ENCODE results near the gene PTER. TPM values are rescaled to one million over a fixed set of nuclear protein-coding genes. Genes with fewer than 3 reads are reported as not detected.

Gene PTER
- total RNA-seq, 1 experiment from 2014 or later = 37.7 TPM

Other genes starting within 250 kb of the PTER start
- gene C1QL3, start 84.9 kb downstream of the PTER start, total RNA-seq (2014; rRNA removed; shearing (Covaris generic); ENCODE audit: low replicate concordance) = not detected in 2 replicates

Data from MG63 (cell line).